PC-9 (cell line): ENCODE results near the gene DNAI1. TPM values are rescaled to one million over a fixed set of nuclear protein-coding genes. Genes with fewer than 3 reads are reported as not detected.

Experiments
- BruUV-seq: library from RNA; stranded (reverse); fragments of 400-500 nt; replicated peaks from 2 replicates; lab custom pipeline; 2021; lab: Mats Ljungman, UMichigan
- CTCF ChIA-PET: fragments of 300-600 bp; sonication (Branson Sonifier 250); formaldehyde crosslinking; loops from one replicate; lab custom pipeline; 2022; ENCODE audit warnings: antibody characterized with exemption; lab: Charles Lee
- POLR2A ChIA-PET: fragments of 300-600 bp; sonication (Branson Sonifier 250); formaldehyde crosslinking; loops from one replicate; lab custom pipeline; 2022; ENCODE audit warnings: antibody characterized with exemption; ENCODE audit not compliant: unreplicated experiment; lab: Charles Lee
- DNase-seq, 2 experiments: peaks; one replicate each; pipeline versions ENCODE4 v3.0.0 to v3.0.0-alpha.2; 2015 to 2022; ENCODE audit warnings: mixed read lengths in 1 of 2
- H2AFZ ChIP-seq: fragments of 200-600 bp; sonication (generic); 2 replicates; pipeline ENCODE4 v1.8.1; 2017; ENCODE audit warnings: antibody characterized with exemption
- H3F3A ChIP-seq: fragments of 200-600 bp; sonication (generic); 2 replicates; pipeline ENCODE4 v1.8.1; 2017; ENCODE audit warnings: antibody characterized with exemption, mild to moderate bottlenecking, low read depth; ENCODE audit not compliant: insufficient read depth
- H3K27ac ChIP-seq: fragments of 200-600 bp; sonication (generic); 2 replicates; pipeline ENCODE4 v1.6.1; 2016; ENCODE audit warnings: mixed run types
- H3K27me3 ChIP-seq: fragments of 200-600 bp; sonication (generic); 2 replicates; pipeline ENCODE4 v1.6.1; 2016; ENCODE audit warnings: low read depth, mixed run types; ENCODE audit not compliant: insufficient read depth
- H3K36me3 ChIP-seq: fragments of 200-600 bp; sonication (generic); 2 replicates; pipeline ENCODE4 v1.6.1; 2016; ENCODE audit warnings: low read depth, mixed run types
- H3K4me1 ChIP-seq: fragments of 200-600 bp; sonication (generic); replicated peaks from 2 replicates; pipeline ENCODE4 v1.6.1; 2016; ENCODE audit warnings: mixed run types; ENCODE audit not compliant: insufficient read depth
- H3K4me2 ChIP-seq: fragments of 200-600 bp; sonication (generic); 2 replicates; pipeline ENCODE4 v1.6.1; 2017; ENCODE audit warnings: mixed run types
- H3K4me3 ChIP-seq: fragments of 200-600 bp; sonication (generic); 2 replicates; pipeline ENCODE4 v1.6.1; 2016; ENCODE audit warnings: mixed run types
- H3K79me2 ChIP-seq: fragments of 200-600 bp; sonication (generic); 2 replicates; pipeline ENCODE4 v1.6.1; 2017; ENCODE audit warnings: low read depth, mixed run types
- H3K9me2 ChIP-seq: fragments of 200-600 bp; sonication (generic); 2 replicates; pipeline ENCODE4 v1.8.1; 2017; ENCODE audit warnings: mild to moderate bottlenecking; ENCODE audit not compliant: insufficient read depth
- H3K9me3 ChIP-seq: fragments of 200-600 bp; sonication (generic); 2 replicates; pipeline ENCODE4 v1.8.1; 2016; ENCODE audit warnings: low read depth; ENCODE audit not compliant: insufficient read depth
- H4K20me1 ChIP-seq: fragments of 200-600 bp; sonication (generic); 2 replicates; pipeline ENCODE4 v1.8.1; 2017; ENCODE audit not compliant: insufficient read depth
- EZH2 ChIP-seq: fragments of 200-600 bp; sonication (generic); IDR thresholded peaks from 2 replicates; pipeline ENCODE4 v1.8.0; 2017; ENCODE audit warnings: antibody characterized with exemption, low read depth
- intact Hi-C: fragments of 100-400 bp; cut with micrococcal nuclease; formaldehyde crosslinking; loops from one replicate; pipeline ENCODE4 v1.10.0; 2022; ENCODE audit not compliant: unreplicated experiment
- total RNA-seq: library from RNA; stranded (reverse); gene quantifications from 2 replicates; pipeline ENCODE4 v1.2.3, GENCODE V29; 2021
- TF ChIP-seq, protein P1 (sequence below): fragments of 200-600 bp; sonication (generic); conservative IDR thresholded peaks from 2 replicates; pipeline ENCODE4 v1.6.1; 2017; ENCODE audit warnings: mixed run types, antibody characterized with exemption, mild to moderate bottlenecking, moderate library complexity

DNAI1 gene
- total RNA-seq, 1 experiment from 2014 or later: 1.6 TPM

DNA sequence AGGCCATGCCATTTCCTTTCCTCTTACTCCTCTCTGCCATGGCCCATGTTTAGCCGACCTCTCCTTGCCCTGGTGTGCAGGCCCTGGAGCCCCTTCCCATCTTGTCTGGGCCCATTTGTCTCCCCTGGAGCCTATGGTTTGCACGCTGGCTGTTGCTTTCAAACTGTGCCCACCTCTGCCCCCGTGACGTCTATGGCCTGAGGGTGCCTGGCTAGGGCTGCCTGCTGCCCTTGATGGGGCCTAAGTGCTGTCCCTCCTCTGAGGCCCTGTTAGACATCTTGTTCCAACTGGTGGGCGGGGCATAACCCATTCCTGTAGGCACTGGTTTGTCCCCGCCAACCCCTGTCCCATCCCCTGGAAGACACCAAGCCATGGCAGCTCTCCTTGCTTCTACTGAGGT, 86.9 kb downstream of the DNAI1 start:
- H3K4me1 ChIP-seq: no peaks in the 10 kb centered on the region
- H4K20me1 ChIP-seq: no peaks in the 10 kb centered on the region
- H3K79me2 ChIP-seq: no peaks in the 10 kb centered on the region
- no peak for DNase-seq
- no peaks in the 10 kb centered on the region for H3K36me3 ChIP-seq
- no peaks in the 10 kb centered on the region for H3F3A ChIP-seq
- no peak for TF ChIP-seq EZH2
- TF ChIP-seq, protein P1, sequence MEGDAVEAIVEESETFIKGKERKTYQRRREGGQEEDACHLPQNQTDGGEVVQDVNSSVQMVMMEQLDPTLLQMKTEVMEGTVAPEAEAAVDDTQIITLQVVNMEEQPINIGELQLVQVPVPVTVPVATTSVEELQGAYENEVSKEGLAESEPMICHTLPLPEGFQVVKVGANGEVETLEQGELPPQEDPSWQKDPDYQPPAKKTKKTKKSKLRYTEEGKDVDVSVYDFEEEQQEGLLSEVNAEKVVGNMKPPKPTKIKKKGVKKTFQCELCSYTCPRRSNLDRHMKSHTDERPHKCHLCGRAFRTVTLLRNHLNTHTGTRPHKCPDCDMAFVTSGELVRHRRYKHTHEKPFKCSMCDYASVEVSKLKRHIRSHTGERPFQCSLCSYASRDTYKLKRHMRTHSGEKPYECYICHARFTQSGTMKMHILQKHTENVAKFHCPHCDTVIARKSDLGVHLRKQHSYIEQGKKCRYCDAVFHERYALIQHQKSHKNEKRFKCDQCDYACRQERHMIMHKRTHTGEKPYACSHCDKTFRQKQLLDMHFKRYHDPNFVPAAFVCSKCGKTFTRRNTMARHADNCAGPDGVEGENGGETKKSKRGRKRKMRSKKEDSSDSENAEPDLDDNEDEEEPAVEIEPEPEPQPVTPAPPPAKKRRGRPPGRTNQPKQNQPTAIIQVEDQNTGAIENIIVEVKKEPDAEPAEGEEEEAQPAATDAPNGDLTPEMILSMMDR: no peak
- BruUV-seq: no TSS peak
- H3K4me2 ChIP-seq: no peak overlapping the region
- no peak overlapping the region for H2AFZ ChIP-seq
- no peak overlapping the region for H3K4me3 ChIP-seq
- H3K9me2 ChIP-seq: no peaks in the 10 kb centered on the region
- no peak overlapping the region for H3K27ac ChIP-seq
- peaks cover 14% of the 10 kb centered on the region; the same call in 1 of the 2 replicates for H3K27me3 ChIP-seq
- POLR2A ChIA-PET: no interaction called here
- intact Hi-C loops: loop anchor here (5.0 kb wide), 1 partner anchor 213 kb away; no protein-coding TSS in a partner anchor
- no peaks in the 10 kb centered on the region for H3K9me3 ChIP-seq
- CTCF ChIA-PET: no interaction called here

DNA sequence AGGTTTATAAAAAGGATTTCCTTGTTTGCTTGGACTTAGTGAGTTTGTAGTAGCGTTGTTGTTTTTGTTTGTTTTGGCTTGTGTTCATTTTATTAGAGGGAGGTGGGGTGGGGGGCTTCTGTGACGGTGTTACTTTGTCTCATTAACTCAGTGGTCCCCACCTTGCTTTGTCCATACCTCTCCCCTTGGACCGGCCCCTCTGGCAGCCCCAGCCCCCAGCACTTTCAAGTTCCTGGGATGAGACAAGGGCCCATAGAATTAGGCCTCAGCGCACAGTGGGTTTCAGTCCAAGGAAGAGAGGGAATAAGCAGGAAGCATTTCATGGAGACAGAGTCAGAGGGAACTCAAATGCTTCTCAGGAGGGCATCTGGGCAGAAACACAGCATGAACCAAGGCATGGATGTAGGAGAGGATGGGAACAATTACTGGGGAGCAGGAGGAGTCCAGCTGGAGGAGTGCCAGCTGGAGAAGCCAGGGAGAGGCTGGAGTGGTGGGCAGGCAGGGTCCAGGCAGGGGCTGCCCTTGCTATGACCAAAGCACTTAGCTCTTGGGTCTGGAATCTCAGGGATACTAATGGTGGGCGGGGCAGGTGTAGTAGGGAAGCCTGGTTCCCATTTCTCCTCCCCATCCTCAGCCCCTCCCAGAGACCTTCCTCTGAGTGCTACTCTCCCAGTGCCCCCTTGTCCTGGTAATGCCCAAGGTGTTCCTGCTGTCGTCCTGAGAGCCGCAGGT, 87.7 kb downstream of the DNAI1 start:
- H4K20me1 ChIP-seq: no peaks in the 10 kb centered on the region
- TF ChIP-seq, protein P1: no peak
- no peak for TF ChIP-seq EZH2
- no peaks in the 10 kb centered on the region for H3K79me2 ChIP-seq
- H3K27ac ChIP-seq: no peak overlapping the region
- H3F3A ChIP-seq: no peaks in the 10 kb centered on the region
- CTCF ChIA-PET: no interaction called here
- H3K9me3 ChIP-seq: no peaks in the 10 kb centered on the region
- H2AFZ ChIP-seq: no peak overlapping the region
- H3K4me2 ChIP-seq: no peak overlapping the region
- no peak overlapping the region for H3K4me3 ChIP-seq
- no peak for DNase-seq
- peaks cover 19% of the 10 kb centered on the region; the same call in 1 of the 2 replicates for H3K27me3 ChIP-seq
- no peaks in the 10 kb centered on the region for H3K4me1 ChIP-seq
- no peaks in the 10 kb centered on the region for H3K36me3 ChIP-seq
- intact Hi-C loops: loop anchor here (2.0 to 5.0 kb wide), 2 partner anchors 109 to 214 kb away; no protein-coding TSS in a partner anchor
- H3K9me2 ChIP-seq: no peaks in the 10 kb centered on the region
- no TSS peak for BruUV-seq
- POLR2A ChIA-PET: no interaction called here

DNA sequence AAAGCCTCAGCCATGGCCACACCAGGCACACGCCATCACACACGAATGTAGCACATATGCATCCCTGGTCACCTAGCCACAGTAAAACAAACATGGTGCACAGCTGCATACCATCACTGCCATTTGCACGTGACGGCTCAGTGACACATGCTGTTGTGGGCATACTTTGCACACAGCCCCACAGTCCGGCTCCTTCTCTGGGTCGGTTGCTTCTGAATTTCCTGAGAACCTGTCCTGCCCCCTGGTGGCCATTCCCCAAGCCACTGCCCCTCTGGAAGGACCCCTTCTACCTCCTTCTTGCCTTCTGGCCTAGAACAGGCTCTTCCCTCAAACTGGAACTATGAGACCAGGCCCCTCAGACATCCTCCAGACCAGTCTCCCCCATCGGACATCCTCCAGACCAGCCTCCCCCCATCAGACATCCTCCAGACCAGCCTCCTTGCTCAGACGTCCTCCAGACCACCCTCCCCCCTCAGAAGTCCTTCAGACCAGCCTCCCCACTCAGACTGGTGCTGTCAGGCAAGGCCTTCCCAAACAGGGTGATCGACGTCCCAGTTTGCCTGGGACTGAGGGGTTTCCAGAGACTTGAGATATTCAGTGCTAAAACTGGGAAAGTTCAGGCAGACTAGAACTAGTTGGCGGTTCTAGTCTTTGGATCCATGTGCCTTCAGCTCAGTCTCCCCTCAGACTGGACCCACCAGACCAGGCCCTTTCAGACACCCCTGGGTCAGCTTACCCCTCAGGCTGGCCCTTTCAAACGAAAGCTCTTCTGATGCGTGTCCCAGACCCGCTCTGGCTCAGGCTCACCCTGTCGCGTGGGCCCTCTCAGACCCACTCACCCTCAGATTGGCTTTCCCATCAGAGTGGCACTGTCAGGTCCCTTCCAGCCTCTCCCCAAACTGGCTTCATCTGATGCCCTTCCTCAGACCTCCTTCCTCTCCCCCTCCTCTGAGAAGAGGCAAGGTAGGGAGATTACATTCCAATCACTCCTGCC, 88.5 kb downstream of the DNAI1 start:
- no peak overlapping the region for H3K4me3 ChIP-seq
- no peaks in the 10 kb centered on the region for H3K9me3 ChIP-seq
- H3K9me2 ChIP-seq: no peaks in the 10 kb centered on the region
- no peaks in the 10 kb centered on the region for H3K4me1 ChIP-seq
- no peak overlapping the region for H3K4me2 ChIP-seq
- BruUV-seq: no TSS peak
- intact Hi-C loops: loop anchor here (2.0 to 5.0 kb wide), 2 partner anchors 110 to 215 kb away; no protein-coding TSS in a partner anchor
- peaks cover 23% of the 10 kb centered on the region; the same call in 1 of the 2 replicates for H3K27me3 ChIP-seq
- no peaks in the 10 kb centered on the region for H3K79me2 ChIP-seq
- TF ChIP-seq, protein P1: peak; percentile 72
- no peak for TF ChIP-seq EZH2
- no peaks in the 10 kb centered on the region for H4K20me1 ChIP-seq
- H2AFZ ChIP-seq: no peak overlapping the region
- POLR2A ChIA-PET: no interaction called here
- no peak overlapping the region for H3K27ac ChIP-seq
- peak in 1 of 2 experiments; percentile 41 for DNase-seq
- no peaks in the 10 kb centered on the region for H3K36me3 ChIP-seq
- H3F3A ChIP-seq: no peaks in the 10 kb centered on the region
- CTCF ChIA-PET: no interaction called here
